ENCODE data around the gene LRRC34. TPM values are rescaled to one million over a fixed set of nuclear protein-coding genes. Genes with fewer than 3 reads are reported as not detected.

Gene LRRC34
- total RNA-seq, 1 experiment from 2014 or later = 1.8 TPM

GRCh38 chr3:169781209-169781855 is 31.4 kb downstream of the LRRC34 start:
- BruUV-seq (replicated peaks) = no TSS peak
- TF ChIP-seq EZH2phosphoT487 (IDR thresholded peaks at IDR 0.05; ENCODE audit: borderline replicate concordance, low read length) (no peak), CTCF (conservative IDR thresholded peaks at IDR 0.05; ENCODE audit: low read depth, low read length) (no peak), EZH2 (IDR thresholded peaks at IDR 0.05; ENCODE audit: low read length, unreplicated experiment) (no peak)
- POLR2A ChIA-PET (ENCODE audit: unreplicated experiment) = no interaction called here

GRCh38 chr3:169780742-169781141 is 32.0 kb downstream of the LRRC34 start:
- BruUV-seq (replicated peaks) = no TSS peak
- Histone ChIP-seq H3K9me2 (replicated peaks; ENCODE audit: low read length) (no peaks in the 10 kb centered on the region), H3K79me2 (ENCODE audit: low read length) (peaks cover 7% of the 10 kb centered on the region), H3K4me3 (ENCODE audit: low read length) (no peak overlapping the region), H4K20me1 (ENCODE audit: low read length) (no peaks in the 10 kb centered on the region), H3K36me3 (ENCODE audit: low read depth, low read length) (peaks cover 68% of the 10 kb centered on the region), H3K4me2 (ENCODE audit: low read length) (no peak overlapping the region), H3K27me3 (ENCODE audit: low read length) (no peaks in the 10 kb centered on the region), H3K4me1 (ENCODE audit: insufficient read depth, low read length) (no peaks in the 10 kb centered on the region), H3K9me3 (ENCODE audit: low read length) (no peaks in the 10 kb centered on the region), H3K9ac (ENCODE audit: low read length) (no peak overlapping the region), H3K27ac (ENCODE audit: low read length) (no peak overlapping the region), H2AFZ (ENCODE audit: low read length) (no peak overlapping the region), H3F3A (ENCODE audit: low read length, unreplicated experiment) (no peaks in the 10 kb centered on the region)
- intact Hi-C loops (cut with micrococcal nuclease) = no loop called here
- CTCF ChIA-PET = no interaction called here
- DNase-seq (no peak), ATAC-seq (no peak)
- TF ChIP-seq EZH2phosphoT487 (IDR thresholded peaks at IDR 0.05; ENCODE audit: borderline replicate concordance, low read length) = no peak
- TF ChIP-seq CTCF (conservative IDR thresholded peaks at IDR 0.05; ENCODE audit: low read depth, low read length) = no peak
- no peak for TF ChIP-seq EZH2 (IDR thresholded peaks at IDR 0.05; ENCODE audit: low read length, unreplicated experiment)
- POLR2A ChIA-PET (ENCODE audit: unreplicated experiment) = no interaction called here

More at GRCh38 chr3:169781209-169781855, 31.4 kb downstream of the LRRC34 start:
- DNase-seq (no peak), ATAC-seq (no peak)
- H3K36me3 ChIP-seq (ENCODE audit: low read depth, low read length) = peaks cover 70% of the 10 kb centered on the region
- H3K27ac ChIP-seq (ENCODE audit: low read length) = no peak overlapping the region
- no peak overlapping the region for H3K9ac ChIP-seq (ENCODE audit: low read length)
- no peak overlapping the region for H3K4me3 ChIP-seq (ENCODE audit: low read length)
- no peaks in the 10 kb centered on the region for H3K4me1 ChIP-seq (ENCODE audit: insufficient read depth, low read length)
- H3K79me2 ChIP-seq (ENCODE audit: low read length) = peaks cover 2% of the 10 kb centered on the region
- no peak overlapping the region for H3K4me2 ChIP-seq (ENCODE audit: low read length)
- intact Hi-C loops (cut with micrococcal nuclease) = no loop called here
- CTCF ChIA-PET = no interaction called here
- no peak overlapping the region for H2AFZ ChIP-seq (ENCODE audit: low read length)
- no peaks in the 10 kb centered on the region for H3K9me2 ChIP-seq (replicated peaks; ENCODE audit: low read length)
- no peaks in the 10 kb centered on the region for H4K20me1 ChIP-seq (ENCODE audit: low read length)
- H3K9me3 ChIP-seq (ENCODE audit: low read length) = no peaks in the 10 kb centered on the region
- H3K27me3 ChIP-seq (ENCODE audit: low read length) = no peaks in the 10 kb centered on the region
- H3F3A ChIP-seq (ENCODE audit: low read length, unreplicated experiment) = no peaks in the 10 kb centered on the region

- no peak for ATAC-seq
- BruUV-seq (replicated peaks) = no TSS peak
These were observed 34.9 kb downstream of the LRRC34 start for GRCh38 chr3:169777822-169778221.

More at GRCh38 chr3:169777822-169778221, 34.9 kb downstream of the LRRC34 start:
- TF ChIP-seq EZH2 (IDR thresholded peaks at IDR 0.05; ENCODE audit: low read length, unreplicated experiment) (no peak), EZH2phosphoT487 (IDR thresholded peaks at IDR 0.05; ENCODE audit: borderline replicate concordance, low read length) (no peak), CTCF (conservative IDR thresholded peaks at IDR 0.05; ENCODE audit: low read depth, low read length) (no peak)
- no peaks in the 10 kb centered on the region for H3K9me2 ChIP-seq (replicated peaks; ENCODE audit: low read length)
- H4K20me1 ChIP-seq (ENCODE audit: low read length) = no peaks in the 10 kb centered on the region
- no peak overlapping the region for H3K27ac ChIP-seq (ENCODE audit: low read length)
- no peak overlapping the region for H3K4me3 ChIP-seq (ENCODE audit: low read length)
- H3K4me2 ChIP-seq (ENCODE audit: low read length) = no peak overlapping the region
- POLR2A ChIA-PET (ENCODE audit: unreplicated experiment) = no interaction called here
- peaks cover 32% of the 10 kb centered on the region for H3K79me2 ChIP-seq (ENCODE audit: low read length)
- H3F3A ChIP-seq (ENCODE audit: low read length, unreplicated experiment) = no peaks in the 10 kb centered on the region
- no peaks in the 10 kb centered on the region for H3K9me3 ChIP-seq (ENCODE audit: low read length)
- no peak overlapping the region for H3K9ac ChIP-seq (ENCODE audit: low read length)
- CTCF ChIA-PET = no interaction called here
- peaks cover 16% of the 10 kb centered on the region for H3K4me1 ChIP-seq (ENCODE audit: insufficient read depth, low read length)
- no peak for DNase-seq
- H3K27me3 ChIP-seq (ENCODE audit: low read length) = no peaks in the 10 kb centered on the region
- H3K36me3 ChIP-seq (ENCODE audit: low read depth, low read length) = peaks cover 61% of the 10 kb centered on the region
- intact Hi-C loops (cut with micrococcal nuclease) = no loop called here
- H2AFZ ChIP-seq (ENCODE audit: low read length) = no peak overlapping the region
